GM12892 (cell line): ENCODE data around the gene NUBPL.

ENCODE experiments used
- POLR2A ChIP-seq: IDR thresholded peaks from 2 replicates; pipeline ENCODE4 v1.6.1; 2011; ENCODE audit warnings: low read depth, low read length, control low read depth
- POLR2AphosphoS5 ChIP-seq: IDR thresholded peaks from 2 replicates; pipeline ENCODE4 v1.6.1; 2011; ENCODE audit warnings: low read depth, low read length, control low read depth
- TAF1 ChIP-seq: IDR thresholded peaks from 2 replicates; pipeline ENCODE4 v1.6.1; 2011; ENCODE audit warnings: low read depth, mild to moderate bottlenecking, control low read depth, low read length, borderline replicate concordance

DNA sequence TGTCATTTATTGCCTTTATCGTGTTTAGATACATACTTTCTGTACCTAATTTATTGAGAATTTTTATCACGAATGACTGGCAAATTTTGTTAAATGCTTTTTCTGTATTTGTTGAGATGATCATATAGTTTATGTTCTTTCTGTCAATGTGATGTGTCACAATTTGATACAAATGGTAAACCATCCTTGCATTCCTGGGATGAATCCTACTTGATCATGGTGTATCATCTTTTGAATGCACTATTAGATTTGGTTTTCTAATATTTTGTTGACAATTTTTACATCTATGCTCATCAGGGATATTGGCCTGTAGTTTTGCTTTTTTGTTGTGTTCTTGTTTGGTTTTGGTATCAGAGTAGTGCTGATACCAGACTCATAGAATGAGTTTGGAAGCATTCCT lies 185.1 kb downstream of the NUBPL start:
- TF ChIP-seq POLR2A (no peak), POLR2AphosphoS5 (no peak), TAF1 (no peak)
